GM21367 (cell line): Measurements from ENCODE around the gene LRRC59.
"Not testable (repeated sequence)": the region's sequence is repeated elsewhere in the genome, so short reads cannot be mapped to it uniquely, and the experiment has no call there.

Source experiments
- ATAC-seq: cut with Tn5 transposase; IDR thresholded peaks from one replicate; pipeline ENCODE4 v1.9.1; 2021; ENCODE audit not compliant: unreplicated experiment

The LRRC59 gene

GRCh38 chr17:50424996-50425681, 27.8 kb upstream of the LRRC59 start:
- no peak for ATAC-seq

- no peak for ATAC-seq
Observed at GRCh38 chr17:50424246-50424995, 27.1 kb upstream of the LRRC59 start.

GRCh38 chr17:50423553-50424159, 26.3 kb upstream of the LRRC59 start:
- ATAC-seq = no peak

- no peak for ATAC-seq
Observed at GRCh38 chr17:50422738-50423137, 25.4 kb upstream of the LRRC59 start.

GRCh38 chr17:50421308-50422051, 24.2 kb upstream of the LRRC59 start:
- ATAC-seq = no peak

GRCh38 chr17:50420419-50421112, 23.2 kb upstream of the LRRC59 start:
- ATAC-seq = no peak

- not testable (repeated sequence) for ATAC-seq
Observed at GRCh38 chr17:50419577-50419976, 22.3 kb upstream of the LRRC59 start.

- no peak for ATAC-seq
Observed at GRCh38 chr17:50414808-50415207, 17.5 kb upstream of the LRRC59 start.

- no peak for ATAC-seq
Observed at GRCh38 chr17:50412188-50412732, 14.9 kb upstream of the LRRC59 start.

- ATAC-seq = no peak
Observed at GRCh38 chr17:50407921-50408320, 10.6 kb upstream of the LRRC59 start.

GRCh38 chr17:50406578-50406977, 9.3 kb upstream of the LRRC59 start:
- ATAC-seq = no peak

- not testable (repeated sequence) for ATAC-seq
Observed at GRCh38 chr17:50405351-50405750, 8.0 kb upstream of the LRRC59 start.

GRCh38 chr17:50399591-50399990, 2.3 kb upstream of the LRRC59 start:
- not testable (repeated sequence) for ATAC-seq

GRCh38 chr17:50398672-50399071, 1.3 kb upstream of the LRRC59 start:
- not testable (repeated sequence) for ATAC-seq

- no peak for ATAC-seq
Observed at GRCh38 chr17:50397919-50398285, 579 bp upstream of the LRRC59 start.

GRCh38 chr17:50396261-50397110, 837 bp downstream of the LRRC59 start:
- ATAC-seq = peak; percentile 4

GRCh38 chr17:50394711-50395110, 2.6 kb downstream of the LRRC59 start:
- ATAC-seq = no peak

GRCh38 chr17:50393700-50394099, 3.6 kb downstream of the LRRC59 start:
- ATAC-seq = no peak

- ATAC-seq = no peak
Observed at GRCh38 chr17:50392621-50393020, 4.7 kb downstream of the LRRC59 start.

- ATAC-seq = no peak
Observed at GRCh38 chr17:50389534-50389933, 7.8 kb downstream of the LRRC59 start.
